Measurements from ENCODE around the gene RPL3. TPM values are rescaled to one million over a fixed set of nuclear protein-coding genes. Genes with fewer than 3 reads are reported as not detected.

RPL3 gene
- total RNA-seq, 4 donors from 2014 or later: 909 to 2,069 (median 1,420) TPM

GRCh38 chr22:39316440-39317083 is 2.9 kb downstream of the RPL3 start:
- H3K4me3 ChIP-seq: peak overlapping the region in 1 of 4 donors; percentile 82
- H3K36me3 ChIP-seq: peaks cover 0 to 57% (median 34%) of the 10 kb centered on the region in 4 donors
- H3K27ac ChIP-seq: peak overlapping the region; percentile 96 to 99 (median 98)
- intact Hi-C loops (cut with DNase I; ENCODE audit: low total_unique reads): no loop called here
- H3K27me3 ChIP-seq: no peaks in the 10 kb centered on the region
- no peak for TF ChIP-seq POLR2A (IDR thresholded peaks at IDR 0.05)
- TF ChIP-seq EP300 (IDR thresholded peaks at IDR 0.05; ENCODE audit: low read depth): no peak
- TF ChIP-seq, protein P1, sequence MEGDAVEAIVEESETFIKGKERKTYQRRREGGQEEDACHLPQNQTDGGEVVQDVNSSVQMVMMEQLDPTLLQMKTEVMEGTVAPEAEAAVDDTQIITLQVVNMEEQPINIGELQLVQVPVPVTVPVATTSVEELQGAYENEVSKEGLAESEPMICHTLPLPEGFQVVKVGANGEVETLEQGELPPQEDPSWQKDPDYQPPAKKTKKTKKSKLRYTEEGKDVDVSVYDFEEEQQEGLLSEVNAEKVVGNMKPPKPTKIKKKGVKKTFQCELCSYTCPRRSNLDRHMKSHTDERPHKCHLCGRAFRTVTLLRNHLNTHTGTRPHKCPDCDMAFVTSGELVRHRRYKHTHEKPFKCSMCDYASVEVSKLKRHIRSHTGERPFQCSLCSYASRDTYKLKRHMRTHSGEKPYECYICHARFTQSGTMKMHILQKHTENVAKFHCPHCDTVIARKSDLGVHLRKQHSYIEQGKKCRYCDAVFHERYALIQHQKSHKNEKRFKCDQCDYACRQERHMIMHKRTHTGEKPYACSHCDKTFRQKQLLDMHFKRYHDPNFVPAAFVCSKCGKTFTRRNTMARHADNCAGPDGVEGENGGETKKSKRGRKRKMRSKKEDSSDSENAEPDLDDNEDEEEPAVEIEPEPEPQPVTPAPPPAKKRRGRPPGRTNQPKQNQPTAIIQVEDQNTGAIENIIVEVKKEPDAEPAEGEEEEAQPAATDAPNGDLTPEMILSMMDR (IDR thresholded peaks at IDR 0.05): peak; percentile 73 to 90 (median 87)
- TF ChIP-seq POLR2AphosphoS5 (IDR thresholded peaks at IDR 0.05): peak; percentile 13 to 54 (median 37)
- no peaks in the 10 kb centered on the region for H3K9me3 ChIP-seq
- in situ Hi-C loops (cut with MboI; ENCODE audit: low pct_ligation_motif_present in 1 of 4, low pct_unique_long_range_greater_than_20kb in 1 of 4, low sequenced_read_pairs in 3 of 4): loop anchor here in 2 of 4 donors (10.0 to 25.0 kb wide), 2 partner anchors 142 to 304 kb away; partner anchors contain the start of genes APOBEC3C (in 2 of the 2) and APOBEC3D (in 2 of the 2)
- H3K4me1 ChIP-seq: peaks cover 33 to 42% (median 37%) of the 10 kb centered on the region in 4 donors
- DNase-seq: peak; percentile 79
- 38 to 50% methylated on average over 2 to 17 of the region's 17 CpGs for WGBS, 2 donors (ENCODE audit: low coverage in 1 of 2)

- H3K27ac ChIP-seq: peak overlapping the region; percentile 96 to 99 (median 98)
- H3K9me3 ChIP-seq: no peaks in the 10 kb centered on the region
- peaks cover 0 to 57% (median 34%) of the 10 kb centered on the region in 4 donors for H3K36me3 ChIP-seq
- no peak for DNase-seq
- in situ Hi-C loops (cut with MboI; ENCODE audit: low pct_ligation_motif_present in 1 of 4, low pct_unique_long_range_greater_than_20kb in 1 of 4, low sequenced_read_pairs in 3 of 4): loop anchor here in 2 of 4 donors (10.0 to 25.0 kb wide), 2 partner anchors 141 to 303 kb away; partner anchors contain the start of genes APOBEC3C (in 2 of the 2) and APOBEC3D (in 2 of the 2)
- no peaks in the 10 kb centered on the region for H3K27me3 ChIP-seq
- no peak overlapping the region for H3K4me3 ChIP-seq
- intact Hi-C loops (cut with DNase I; ENCODE audit: low total_unique reads): loop anchor here (2.0 kb wide), 1 partner anchor 145 kb away; no protein-coding TSS in a partner anchor
- TF ChIP-seq, protein P1 (IDR thresholded peaks at IDR 0.05): no peak
- no peak for TF ChIP-seq EP300 (IDR thresholded peaks at IDR 0.05; ENCODE audit: low read depth)
- no peak for TF ChIP-seq POLR2AphosphoS5 (IDR thresholded peaks at IDR 0.05)
- no peak for TF ChIP-seq POLR2A (IDR thresholded peaks at IDR 0.05)
- peaks cover 33 to 38% (median 37%) of the 10 kb centered on the region in 4 donors for H3K4me1 ChIP-seq
- WGBS, 2 donors (ENCODE audit: low coverage in 1 of 2): 81 to 82% methylated on average over 3 to 13 of the region's 13 CpGs
These were observed 4.0 kb downstream of the RPL3 start for GRCh38 chr22:39315389-39315788.

GRCh38 chr22:39314251-39314971 is 5.0 kb downstream of the RPL3 start:
- Histone ChIP-seq H3K4me1 (peaks cover 33 to 38% (median 36%) of the 10 kb centered on the region in 4 donors), H3K36me3 (peaks cover 0 to 57% (median 34%) of the 10 kb centered on the region in 4 donors)
- in situ Hi-C loops (cut with MboI; ENCODE audit: low pct_ligation_motif_present in 1 of 4, low pct_unique_long_range_greater_than_20kb in 1 of 4, low sequenced_read_pairs in 3 of 4): loop anchor here in 3 of 4 donors (5.0 to 25.0 kb wide), 4 partner anchors 137 to 302 kb away; partner anchors contain the start of genes APOBEC3C (in 2 of the 3) and APOBEC3D (in 2 of the 3)

More at GRCh38 chr22:39314251-39314971, 5.0 kb downstream of the RPL3 start:
- 60 to 88% methylated on average over 1 to 14 of the region's 14 CpGs for WGBS, 2 donors (ENCODE audit: low coverage in 1 of 2)
- Histone ChIP-seq H3K4me3 (no peak overlapping the region), H3K27me3 (no peaks in the 10 kb centered on the region), H3K9me3 (no peaks in the 10 kb centered on the region), H3K27ac (no peak overlapping the region)
- DNase-seq: no peak
- intact Hi-C loops (cut with DNase I; ENCODE audit: low total_unique reads): loop anchor here (2.0 kb wide), 1 partner anchor 144 kb away; no protein-coding TSS in a partner anchor
- TF ChIP-seq EP300 (IDR thresholded peaks at IDR 0.05; ENCODE audit: low read depth) (no peak), POLR2A (IDR thresholded peaks at IDR 0.05) (no peak)
- TF ChIP-seq, protein P1 (IDR thresholded peaks at IDR 0.05): peak in 1 of 5 experiments; percentile 13

Measured in transverse colon (tissue), 4 donors.